ENCODE data around the gene PIN1. TPM values are rescaled to one million over a fixed set of nuclear protein-coding genes. Genes with fewer than 3 reads are reported as not detected.
"Not testable (repeated sequence)": the region's sequence is repeated elsewhere in the genome, so short reads cannot be mapped to it uniquely, and the experiment has no call there.

The PIN1 gene
- total RNA-seq, 1 experiment from 2014 or later, result 107 TPM

DNA sequence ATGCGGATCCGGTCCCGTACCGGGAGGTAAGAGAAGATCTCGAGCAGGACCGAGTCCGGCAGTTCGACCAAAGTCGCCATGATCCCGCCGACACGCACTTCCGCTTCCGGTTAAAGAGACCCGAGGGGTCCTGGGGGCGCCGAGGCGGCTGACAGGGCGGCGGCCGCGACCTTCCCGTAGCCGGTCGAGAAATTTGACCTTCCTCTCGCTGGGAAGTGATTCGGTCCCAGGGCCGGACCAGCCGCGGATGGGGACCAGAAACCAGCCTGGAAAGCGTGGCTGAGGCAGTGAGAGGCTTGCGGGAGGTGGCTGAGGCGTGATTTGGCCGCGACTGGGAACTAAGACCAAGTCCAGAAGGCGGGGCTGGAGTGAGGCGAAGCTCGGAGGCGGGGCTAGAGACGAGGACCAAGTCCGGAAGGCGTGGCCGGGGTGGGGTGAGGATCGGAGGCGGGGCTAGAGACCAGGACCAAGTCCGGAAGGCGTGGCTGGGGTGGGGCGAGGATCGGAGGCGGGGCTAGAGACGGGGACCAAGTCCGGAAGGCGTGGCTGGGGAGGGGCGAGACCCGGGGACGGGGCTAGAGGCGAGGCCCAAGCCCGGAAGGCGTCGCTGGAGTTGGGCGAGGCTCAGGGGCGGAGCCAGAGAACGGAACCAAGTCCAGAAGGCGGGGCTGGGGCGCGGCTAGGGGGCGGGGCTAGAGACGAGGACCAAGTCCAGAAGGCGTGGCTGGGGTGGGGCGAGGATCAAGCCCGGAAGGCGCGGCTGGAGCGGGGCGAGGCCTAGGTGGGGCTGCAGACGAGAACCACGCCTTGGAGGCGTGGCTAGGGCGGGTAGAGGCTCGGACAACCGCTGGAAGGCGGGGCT, 16.2 kb upstream of the PIN1 start, which contains the start of gene FBXL12 (continued):
- TF ChIP-seq, protein P1, sequence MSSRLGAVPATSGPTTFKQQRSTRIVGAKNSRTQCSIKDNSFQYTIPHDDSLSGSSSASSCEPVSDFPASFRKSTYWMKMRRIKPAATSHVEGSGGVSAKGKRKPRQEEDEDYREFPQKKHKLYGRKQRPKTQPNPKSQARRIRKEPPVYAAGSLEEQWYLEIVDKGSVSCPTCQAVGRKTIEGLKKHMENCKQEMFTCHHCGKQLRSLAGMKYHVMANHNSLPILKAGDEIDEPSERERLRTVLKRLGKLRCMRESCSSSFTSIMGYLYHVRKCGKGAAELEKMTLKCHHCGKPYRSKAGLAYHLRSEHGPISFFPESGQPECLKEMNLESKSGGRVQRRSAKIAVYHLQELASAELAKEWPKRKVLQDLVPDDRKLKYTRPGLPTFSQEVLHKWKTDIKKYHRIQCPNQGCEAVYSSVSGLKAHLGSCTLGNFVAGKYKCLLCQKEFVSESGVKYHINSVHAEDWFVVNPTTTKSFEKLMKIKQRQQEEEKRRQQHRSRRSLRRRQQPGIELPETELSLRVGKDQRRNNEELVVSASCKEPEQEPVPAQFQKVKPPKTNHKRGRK (CRISPR knock-in tag; IDR thresholded peaks at IDR 0.05; ENCODE audit: borderline replicate concordance), result no peak
- TF ChIP-seq ETV6 (CRISPR knock-in tag; IDR thresholded peaks at IDR 0.05), result peak; percentile 93
- 0 out of 2 replicates have a peak, but pooled peaks have one; percentile 13 for TF ChIP-seq CREB1 (CRISPR knock-in tag; IDR thresholded peaks at IDR 0.05)
- TF ChIP-seq HMGA2 (CRISPR knock-in tag; IDR thresholded peaks at IDR 0.05), result 0 out of 2 replicates have a peak, but pooled peaks have one; percentile 12
- no peak for TF ChIP-seq NR2C2 (CRISPR knock-in tag; IDR thresholded peaks at IDR 0.05)
- peak; percentile 84; the same call in 1 of the 2 replicates for TF ChIP-seq GABPB1 (CRISPR knock-in tag; IDR thresholded peaks at IDR 0.05)
- no peak for TF ChIP-seq NR1H2 (CRISPR knock-in tag; IDR thresholded peaks at IDR 0.05)
- TF ChIP-seq, protein P2, sequence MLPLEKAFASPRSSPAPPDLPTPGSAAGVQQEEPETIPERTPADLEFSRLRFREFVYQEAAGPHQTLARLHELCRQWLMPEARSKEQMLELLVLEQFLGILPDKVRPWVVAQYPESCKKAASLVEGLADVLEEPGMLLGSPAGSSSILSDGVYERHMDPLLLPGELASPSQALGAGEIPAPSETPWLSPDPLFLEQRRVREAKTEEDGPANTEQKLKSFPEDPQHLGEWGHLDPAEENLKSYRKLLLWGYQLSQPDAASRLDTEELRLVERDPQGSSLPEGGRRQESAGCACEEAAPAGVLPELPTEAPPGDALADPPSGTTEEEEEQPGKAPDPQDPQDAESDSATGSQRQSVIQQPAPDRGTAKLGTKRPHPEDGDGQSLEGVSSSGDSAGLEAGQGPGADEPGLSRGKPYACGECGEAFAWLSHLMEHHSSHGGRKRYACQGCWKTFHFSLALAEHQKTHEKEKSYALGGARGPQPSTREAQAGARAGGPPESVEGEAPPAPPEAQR (CRISPR knock-in tag; IDR thresholded peaks at IDR 0.05), result no peak
- TF ChIP-seq FOXK1 (CRISPR knock-in tag; IDR thresholded peaks at IDR 0.05), result peak; percentile 68
- TF ChIP-seq USF1 (CRISPR knock-in tag; IDR thresholded peaks at IDR 0.05), result 0 out of 2 replicates have a peak, but pooled peaks have one; percentile 22
- no peak for TF ChIP-seq ZNF121 (CRISPR knock-in tag; IDR thresholded peaks at IDR 0.05)
- TF ChIP-seq GRHL2 (CRISPR knock-in tag; IDR thresholded peaks at IDR 0.05; ENCODE audit: insufficient replicate concordance, severe bottlenecking), result no peak
- TF ChIP-seq CREM (CRISPR knock-in tag; IDR thresholded peaks at IDR 0.05), result peak; percentile 83
- TF ChIP-seq OVOL2 (CRISPR knock-in tag; IDR thresholded peaks at IDR 0.05; ENCODE audit: borderline replicate concordance), result no peak
- peak; percentile 56; the same call in 1 of the 2 replicates for TF ChIP-seq KAT7 (CRISPR knock-in tag; IDR thresholded peaks at IDR 0.05; ENCODE audit: borderline replicate concordance)
- no peak for TF ChIP-seq MXD4 (CRISPR knock-in tag; IDR thresholded peaks at IDR 0.05; ENCODE audit: borderline replicate concordance)
- 0 out of 2 replicates have a peak, but pooled peaks have one; percentile 47 for TF ChIP-seq TEAD1 (CRISPR knock-in tag; IDR thresholded peaks at IDR 0.05)
- no peak for TF ChIP-seq ZNF263 (CRISPR knock-in tag; IDR thresholded peaks at IDR 0.05; ENCODE audit: low read depth)

GRCh38 chr19:9819596-9819909, 15.6 kb upstream of the PIN1 start:
- DNase-seq (ENCODE audit: low spot score), result no peak
- ChIA-PET POLR2A (interaction anchor here (0.7 to 1.6 kb wide), 4 partner anchors 16 to 193 kb away, joined by 3 to 5 read pairs (median 3); partner anchors contain the start of gene PIN1), CTCF (interaction anchor here (1.0 kb wide), 1 partner anchor 16 kb away, joined by 3 read pairs; the partner anchor contains the start of gene PIN1)
- Mint-ChIP-seq H3K27me3 (ENCODE audit: low read depth) (no peaks in the 10 kb centered on the region), H3K4me1 (peaks cover 16% of the 10 kb centered on the region), H3K4me3 (peak overlapping the region; percentile 64), H3K27ac (peak overlapping the region; percentile 97), H3K36me3 (peaks cover 25% of the 10 kb centered on the region), H3K9me3 (peaks cover 18% of the 10 kb centered on the region)
- peak; percentile 83 for ATAC-seq
- TF ChIP-seq ATF3 (CRISPR knock-in tag; conservative IDR thresholded peaks at IDR 0.05) (no peak), ZNF671 (CRISPR knock-in tag; IDR thresholded peaks at IDR 0.05) (no peak)
- TF ChIP-seq, protein P3, sequence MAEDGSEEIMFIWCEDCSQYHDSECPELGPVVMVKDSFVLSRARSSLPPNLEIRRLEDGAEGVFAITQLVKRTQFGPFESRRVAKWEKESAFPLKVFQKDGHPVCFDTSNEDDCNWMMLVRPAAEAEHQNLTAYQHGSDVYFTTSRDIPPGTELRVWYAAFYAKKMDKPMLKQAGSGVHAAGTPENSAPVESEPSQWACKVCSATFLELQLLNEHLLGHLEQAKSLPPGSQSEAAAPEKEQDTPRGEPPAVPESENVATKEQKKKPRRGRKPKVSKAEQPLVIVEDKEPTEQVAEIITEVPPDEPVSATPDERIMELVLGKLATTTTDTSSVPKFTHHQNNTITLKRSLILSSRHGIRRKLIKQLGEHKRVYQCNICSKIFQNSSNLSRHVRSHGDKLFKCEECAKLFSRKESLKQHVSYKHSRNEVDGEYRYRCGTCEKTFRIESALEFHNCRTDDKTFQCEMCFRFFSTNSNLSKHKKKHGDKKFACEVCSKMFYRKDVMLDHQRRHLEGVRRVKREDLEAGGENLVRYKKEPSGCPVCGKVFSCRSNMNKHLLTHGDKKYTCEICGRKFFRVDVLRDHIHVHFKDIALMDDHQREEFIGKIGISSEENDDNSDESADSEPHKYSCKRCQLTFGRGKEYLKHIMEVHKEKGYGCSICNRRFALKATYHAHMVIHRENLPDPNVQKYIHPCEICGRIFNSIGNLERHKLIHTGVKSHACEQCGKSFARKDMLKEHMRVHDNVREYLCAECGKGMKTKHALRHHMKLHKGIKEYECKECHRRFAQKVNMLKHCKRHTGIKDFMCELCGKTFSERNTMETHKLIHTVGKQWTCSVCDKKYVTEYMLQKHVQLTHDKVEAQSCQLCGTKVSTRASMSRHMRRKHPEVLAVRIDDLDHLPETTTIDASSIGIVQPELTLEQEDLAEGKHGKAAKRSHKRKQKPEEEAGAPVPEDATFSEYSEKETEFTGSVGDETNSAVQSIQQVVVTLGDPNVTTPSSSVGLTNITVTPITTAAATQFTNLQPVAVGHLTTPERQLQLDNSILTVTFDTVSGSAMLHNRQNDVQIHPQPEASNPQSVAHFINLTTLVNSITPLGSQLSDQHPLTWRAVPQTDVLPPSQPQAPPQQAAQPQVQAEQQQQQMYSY (CRISPR knock-in tag; IDR thresholded peaks at IDR 0.05), result peak; percentile 78

DNA sequence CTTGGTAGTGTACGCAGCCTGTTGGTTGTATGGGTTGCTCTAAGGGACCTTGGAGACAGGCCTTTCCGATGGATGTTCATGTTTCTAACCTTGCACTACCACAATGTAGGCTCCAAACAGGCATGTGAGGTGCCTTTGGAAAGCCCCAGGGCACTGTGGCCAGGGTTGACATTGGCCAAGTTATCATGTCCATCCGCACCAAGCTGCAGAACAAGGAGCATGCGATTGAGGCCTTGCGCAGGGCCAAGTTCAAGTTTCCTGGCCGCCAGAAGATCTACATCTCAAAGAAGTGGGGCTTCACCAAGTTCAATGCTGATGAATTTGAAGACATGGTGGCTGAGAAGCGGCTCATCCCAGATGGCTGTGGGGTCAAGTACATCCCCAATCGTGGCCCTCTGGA, 15.1 kb upstream of the PIN1 start:
- CTCF ChIA-PET; DNase-seq (ENCODE audit: low spot score); H3K27me3 Mint-ChIP-seq (ENCODE audit: low read depth); ATAC-seq: not testable (repeated sequence)
- peaks cover 16% of the 10 kb centered on the region for H3K4me1 Mint-ChIP-seq
- peak overlapping the region; percentile 97 for H3K27ac Mint-ChIP-seq
- peaks cover 21% of the 10 kb centered on the region for H3K36me3 Mint-ChIP-seq
- H3K9me3 Mint-ChIP-seq, result peaks cover 14% of the 10 kb centered on the region
- POLR2A ChIA-PET, result interaction anchor here (0.7 kb wide), 1 partner anchor 194 kb away, joined by 3 read pairs; no protein-coding TSS in a partner anchor
- peak overlapping the region; percentile 64 for H3K4me3 Mint-ChIP-seq
